HCT116 (cell line): ENCODE measurements around the gene CSRP1. TPM values are rescaled to one million over a fixed set of nuclear protein-coding genes. Genes with fewer than 3 reads are reported as not detected.

Source experiments
- ATAC-seq: fragments of 200-7000 bp; cut with Tn5 transposase; 2 replicates; pipeline ENCODE4 v1.9.1; 2020; ENCODE audit warnings: mild to moderate bottlenecking, moderate library complexity
- BruUV-seq: library from RNA; stranded (reverse); fragments of 400-500 nt; replicated peaks from 2 replicates; lab custom pipeline; 2021; lab: Mats Ljungman, UMichigan
- CTCF ChIA-PET: fragments of 300-600 bp; sonication (Branson Sonifier 250); formaldehyde crosslinking; loops from one replicate; lab custom pipeline; 2021; ENCODE audit warnings: antibody characterized with exemption; lab: Charles Lee
- POLR2A ChIA-PET: fragments of 300-600, 350-600 bp; sonication (Branson Sonifier 250); formaldehyde crosslinking; loops from one replicate; lab custom pipeline; 2021; ENCODE audit warnings: antibody characterized with exemption; lab: Charles Lee
- RAD21 ChIA-PET, 2 experiments: fragments of 300-600 bp; sonication (Branson Sonifier 250); formaldehyde crosslinking; loops; one replicate each; lab custom pipeline; 2023; ENCODE audit warnings: low total read pairs in 2 of 2; ENCODE audit not compliant: uncharacterized antibody in 2 of 2, unreplicated experiment in 2 of 2, low non-redundant PET in 1 of 2; lab: Charles Lee
- DNase-seq: peaks from one replicate; pipeline ENCODE4 v3.0.0-alpha.2; 2010; ENCODE audit warnings: low read depth, low spot score
- H2AFZ ChIP-seq: fragments of 200-600 bp; shearing (Covaris generic), sonication (generic); 2 replicates; pipeline ENCODE4 v1.6.1; 2017; ENCODE audit warnings: low read depth, mixed run types, mixed read lengths, antibody characterized with exemption, low read length; ENCODE audit not compliant: poor library complexity, severe bottlenecking
- H3K27ac ChIP-seq: 2 replicates; pipeline ENCODE4 v1.5.1; 2012; ENCODE audit warnings: low read depth, low read length
- H3K27me3 ChIP-seq: fragments of 200-600 bp; sonication (generic); 2 replicates; pipeline ENCODE4 v1.6.1; 2016; ENCODE audit warnings: mixed run types, low read length, mixed read lengths; ENCODE audit not compliant: insufficient read depth
- H3K36me3 ChIP-seq, 2 experiments: fragments of 200-500 bp in 1 of 2; fragments of 200-600 bp in 1 of 2; sonication (Bioruptor generic) in 1 of 2; sonication (generic) in 1 of 2; 2 replicates each; pipeline versions ENCODE4 v1.5.1 to v1.6.1; 2014 to 2016; ENCODE audit warnings: low read length in 2 of 2, inconsistent platforms in 1 of 2, mixed read lengths in 1 of 2, mixed run types in 1 of 2; ENCODE audit not compliant: insufficient read depth in 2 of 2, control insufficient read depth in 1 of 2
- H3K4me1 ChIP-seq, 2 experiments: fragments of 200-600 bp in 1 of 2; sonication (generic) in 1 of 2; 2 replicates each; pipeline versions ENCODE4 v1.5.1 to v1.6.1; 2012 to 2017; ENCODE audit warnings: low read length in 2 of 2, inconsistent platforms in 1 of 2, mild to moderate bottlenecking in 1 of 2, mixed read lengths in 1 of 2, mixed run types in 1 of 2, moderate library complexity in 1 of 2; ENCODE audit not compliant: insufficient read depth in 2 of 2, control insufficient read depth in 1 of 2
- H3K4me2 ChIP-seq: fragments of 200-600 bp; sonication (generic); 2 replicates; pipeline ENCODE4 v1.6.1; 2017; ENCODE audit warnings: mixed run types, low read length, mixed read lengths
- H3K4me3 ChIP-seq, 2 experiments: fragments of 200-600 bp in 1 of 2; sonication (generic) in 1 of 2; replicated peaks in 1 of 2; 2 replicates each; pipeline ENCODE4 v1.5.1; 2011 to 2016; ENCODE audit warnings: low read length in 2 of 2, control low read depth in 1 of 2, low read depth in 1 of 2, mild to moderate bottlenecking in 1 of 2, mixed read lengths in 1 of 2, mixed run types in 1 of 2
- H3K79me2 ChIP-seq: fragments of 200-600 bp; sonication (generic); 2 replicates; pipeline ENCODE4 v1.6.1; 2017; ENCODE audit warnings: mild to moderate bottlenecking, mixed run types, low read length, moderate library complexity, mixed read lengths; ENCODE audit not compliant: insufficient read depth
- H3K9ac ChIP-seq: fragments of 200-600 bp; sonication (generic); 2 replicates; pipeline ENCODE4 v1.6.1; 2016; ENCODE audit warnings: low read length, mixed read lengths
- H3K9me2 ChIP-seq: fragments of 200-600 bp; sonication (generic), shearing (Covaris generic); 2 replicates; pipeline ENCODE4 v1.6.1; 2017; ENCODE audit warnings: mixed run types, mild to moderate bottlenecking, moderate library complexity; ENCODE audit not compliant: insufficient read depth
- H3K9me3 ChIP-seq, 2 experiments: fragments of 200-500 bp in 1 of 2; fragments of 200-600 bp in 1 of 2; sonication (Bioruptor generic) in 1 of 2; sonication (generic) in 1 of 2; 2 replicates each; pipeline ENCODE4 v1.6.1; 2014 to 2017; ENCODE audit warnings: low read length in 2 of 2, mixed read lengths in 2 of 2, inconsistent platforms in 1 of 2, low read depth in 1 of 2, mild to moderate bottlenecking in 1 of 2, mixed run types in 1 of 2, moderate library complexity in 1 of 2; ENCODE audit not compliant: control insufficient read depth in 1 of 2, insufficient read depth in 1 of 2
- H4K20me1 ChIP-seq: fragments of 200-600 bp; sonication (generic), shearing (Covaris generic); 2 replicates; pipeline ENCODE4 v1.6.1; 2017; ENCODE audit warnings: mixed run types, mild to moderate bottlenecking, moderate library complexity; ENCODE audit not compliant: insufficient read depth
- EGR1 ChIP-seq: IDR thresholded peaks from 2 replicates; pipeline ENCODE4 v1.6.1; 2012; ENCODE audit warnings: low read depth
- EZH2 ChIP-seq: fragments of 200-600 bp; sonication (generic); IDR thresholded peaks from 2 replicates; pipeline ENCODE4 v1.6.1; 2017; ENCODE audit warnings: antibody characterized with exemption, mixed run types
- EZH2phosphoT487 ChIP-seq: fragments of 200-600 bp; IDR thresholded peaks from 2 replicates; pipeline ENCODE4 v1.6.1; 2018; ENCODE audit warnings: antibody characterized with exemption, borderline replicate concordance
- FOSL1 ChIP-seq: IDR thresholded peaks from 2 replicates; pipeline ENCODE4 v1.6.1; 2012; ENCODE audit warnings: low read depth
- POLR2A ChIP-seq: IDR thresholded peaks from 2 replicates; pipeline ENCODE4 v1.7.0; 2011; ENCODE audit warnings: borderline replicate concordance; ENCODE audit not compliant: insufficient read depth, insufficient read length; ENCODE audit errors: extremely low read depth
- SRF ChIP-seq: IDR thresholded peaks from 2 replicates; pipeline ENCODE4 v1.6.1; 2012; ENCODE audit warnings: low read depth
- TCF7L2 ChIP-seq: IDR thresholded peaks from 2 replicates; pipeline ENCODE4 v1.7.0; 2011; ENCODE audit warnings: borderline replicate concordance, inconsistent platforms; ENCODE audit not compliant: insufficient read depth, insufficient read length; ENCODE audit errors: extremely low read depth
- ZBTB33 ChIP-seq: IDR thresholded peaks from 2 replicates; pipeline ENCODE4 v1.6.1; 2011; ENCODE audit warnings: mild to moderate bottlenecking, low read length, moderate library complexity; ENCODE audit not compliant: insufficient replicate concordance; ENCODE audit errors: extremely low read depth
- ZNF274 ChIP-seq: fragments of 200-500 bp; sonication (Bioruptor generic); IDR thresholded peaks from 2 replicates; pipeline ENCODE4 v1.6.1; 2014; ENCODE audit warnings: mild to moderate bottlenecking, low read depth, low read length, inconsistent platforms
- intact Hi-C: fragments of 100-400 bp; cut with micrococcal nuclease; formaldehyde crosslinking; loops from 2 replicates; pipeline ENCODE4 v1.10.0; 2022
- total RNA-seq: library from RNA; stranded (reverse); gene quantifications from one replicate; pipeline ENCODE4 v1.2.1, GENCODE V29; 2021; ENCODE audit not compliant: unreplicated experiment
- TF ChIP-seq, protein P1 (sequence below), 3 experiments: fragments of 200-600 bp in 1 of 3; sonication (generic) in 1 of 3; IDR thresholded peaks in 2 of 3; conservative IDR thresholded peaks in 1 of 3; 2 replicates each; pipeline ENCODE4 v1.5.1; 2012 to 2017; ENCODE audit warnings: low read depth in 2 of 3, low read length in 2 of 3, antibody characterized with exemption in 1 of 3, borderline replicate concordance in 1 of 3, control low read depth in 1 of 3, mild to moderate bottlenecking in 1 of 3, mixed read lengths in 1 of 3, mixed run types in 1 of 3, moderate library complexity in 1 of 3; ENCODE audit not compliant: insufficient read depth in 1 of 3
- TF ChIP-seq, protein P2 (sequence below): IDR thresholded peaks from 2 replicates; pipeline ENCODE4 v1.6.1; 2012; ENCODE audit warnings: low read depth

The CSRP1 gene
- total RNA-seq, 1 experiment from 2014 or later: 51.7 TPM

DNA sequence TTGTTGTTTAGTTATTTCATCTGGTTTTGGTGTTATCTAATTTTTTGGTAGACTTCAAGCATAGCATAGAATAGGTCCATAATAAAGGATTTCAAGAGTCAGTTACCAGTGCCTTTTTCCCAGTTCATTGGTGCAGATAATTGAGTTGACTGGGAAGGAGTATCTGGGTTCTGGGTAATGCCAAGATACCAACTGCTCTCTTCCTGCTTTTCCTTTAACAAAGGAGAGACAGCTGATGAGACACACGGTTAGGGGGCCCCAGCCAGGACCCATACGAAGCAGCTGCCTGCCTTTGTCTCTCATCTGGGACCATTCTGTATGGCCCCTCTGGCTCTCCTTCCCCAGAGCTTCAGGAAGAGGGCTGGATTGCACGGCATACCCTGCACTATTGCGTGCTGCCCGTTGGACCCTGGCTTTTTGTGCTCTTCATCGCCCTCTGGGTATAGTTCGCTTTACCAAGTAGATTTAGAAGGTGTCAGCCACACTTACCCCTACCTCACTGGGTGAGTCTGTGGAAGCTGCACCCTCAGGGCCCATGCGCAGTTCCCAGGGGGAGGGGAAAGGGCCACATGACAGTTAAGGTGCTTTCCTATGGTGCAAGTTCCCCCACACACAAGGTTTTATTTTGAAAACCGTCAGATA, 39.0 kb upstream of the CSRP1 start:
- DNase-seq: peak; percentile 32
- Histone ChIP-seq H3K4me1 (peaks cover 6 to 12% of the 10 kb centered on the region in 2 experiments; a peak in 3 of 4 replicates), H4K20me1 (no peaks in the 10 kb centered on the region), H2AFZ (peak overlapping the region; percentile 84), H3K4me3 (no peak overlapping the region), H3K9me3 (no peaks in the 10 kb centered on the region), H3K27ac (no peak overlapping the region), H3K36me3 (no peaks in the 10 kb centered on the region), H3K9me2 (no peaks in the 10 kb centered on the region), H3K79me2 (no peaks in the 10 kb centered on the region), H3K9ac (no peak overlapping the region), H3K27me3 (no peaks in the 10 kb centered on the region), H3K4me2 (peak overlapping the region; percentile 49)
- intact Hi-C loops: no loop called here
- ChIA-PET CTCF (interaction anchor here (1.2 to 1.6 kb wide), 2 partner anchors 16 to 64 kb away, joined by 4 to 5 read pairs; no protein-coding TSS in a partner anchor), POLR2A (interaction anchor here (0.7 kb wide), 1 partner anchor 162 kb away, joined by 3 read pairs; no protein-coding TSS in a partner anchor), RAD21 (interaction anchor here (1.0 kb wide), 2 partner anchors 10 to 15 kb away, joined by 3 read pairs; no protein-coding TSS in a partner anchor)
- BruUV-seq: no TSS peak
- ATAC-seq: peak; percentile 99
- TF ChIP-seq EZH2 (no peak), FOSL1 (no peak), POLR2A (no peak)
- TF ChIP-seq, protein P1, sequence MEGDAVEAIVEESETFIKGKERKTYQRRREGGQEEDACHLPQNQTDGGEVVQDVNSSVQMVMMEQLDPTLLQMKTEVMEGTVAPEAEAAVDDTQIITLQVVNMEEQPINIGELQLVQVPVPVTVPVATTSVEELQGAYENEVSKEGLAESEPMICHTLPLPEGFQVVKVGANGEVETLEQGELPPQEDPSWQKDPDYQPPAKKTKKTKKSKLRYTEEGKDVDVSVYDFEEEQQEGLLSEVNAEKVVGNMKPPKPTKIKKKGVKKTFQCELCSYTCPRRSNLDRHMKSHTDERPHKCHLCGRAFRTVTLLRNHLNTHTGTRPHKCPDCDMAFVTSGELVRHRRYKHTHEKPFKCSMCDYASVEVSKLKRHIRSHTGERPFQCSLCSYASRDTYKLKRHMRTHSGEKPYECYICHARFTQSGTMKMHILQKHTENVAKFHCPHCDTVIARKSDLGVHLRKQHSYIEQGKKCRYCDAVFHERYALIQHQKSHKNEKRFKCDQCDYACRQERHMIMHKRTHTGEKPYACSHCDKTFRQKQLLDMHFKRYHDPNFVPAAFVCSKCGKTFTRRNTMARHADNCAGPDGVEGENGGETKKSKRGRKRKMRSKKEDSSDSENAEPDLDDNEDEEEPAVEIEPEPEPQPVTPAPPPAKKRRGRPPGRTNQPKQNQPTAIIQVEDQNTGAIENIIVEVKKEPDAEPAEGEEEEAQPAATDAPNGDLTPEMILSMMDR (IDR thresholded peaks at IDR 0.05 in 2 of 3, conservative IDR thresholded peaks at IDR 0.05 in 1 of 3; ENCODE audit: borderline replicate concordance in 1 of 3, insufficient read depth in 1 of 3, low read depth in 2 of 3, low read length in 2 of 3): peak in 2 of 3 experiments; percentile 27 to 38; a peak in 3 of 6 replicates

DNA sequence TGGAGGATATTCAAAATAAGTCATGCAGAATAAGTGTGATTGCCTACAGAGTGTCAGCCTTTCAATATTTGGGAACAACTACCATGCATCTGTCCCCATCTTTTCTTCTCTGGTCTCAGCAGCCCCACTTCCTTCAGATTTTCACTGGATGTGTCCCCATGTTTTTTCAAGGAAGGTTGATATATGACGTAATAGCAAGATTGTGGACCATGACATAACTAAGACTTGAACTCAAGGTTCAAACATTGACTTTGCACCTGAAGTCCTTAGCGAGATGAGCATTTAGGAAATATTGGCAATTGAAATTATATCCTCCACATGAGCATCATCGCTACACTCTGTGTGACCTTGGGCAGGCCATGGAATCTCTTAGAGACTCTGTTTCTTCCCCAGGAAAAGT, 37.8 kb upstream of the CSRP1 start:
- Histone ChIP-seq H3K36me3 (no peaks in the 10 kb centered on the region), H3K9me2 (no peaks in the 10 kb centered on the region), H3K9me3 (no peaks in the 10 kb centered on the region), H4K20me1 (no peaks in the 10 kb centered on the region), H3K79me2 (no peaks in the 10 kb centered on the region), H3K27me3 (no peaks in the 10 kb centered on the region), H3K9ac (no peak overlapping the region), H3K4me1 (peaks cover 6 to 12% of the 10 kb centered on the region in 2 experiments; a peak in 3 of 4 replicates), H2AFZ (no peak overlapping the region), H3K27ac (no peak overlapping the region), H3K4me2 (no peak overlapping the region), H3K4me3 (no peak overlapping the region)
- RAD21 ChIA-PET: no interaction called here
- CTCF ChIA-PET: interaction anchor here (1.1 kb wide), 1 partner anchor 14 kb away, joined by 5 read pairs; no protein-coding TSS in a partner anchor
- POLR2A ChIA-PET: no interaction called here
- ATAC-seq (no peak), DNase-seq (no peak)
- no TSS peak for BruUV-seq
- intact Hi-C loops: no loop called here
- no peak for TF ChIP-seq EGR1
- TF ChIP-seq, protein P2, sequence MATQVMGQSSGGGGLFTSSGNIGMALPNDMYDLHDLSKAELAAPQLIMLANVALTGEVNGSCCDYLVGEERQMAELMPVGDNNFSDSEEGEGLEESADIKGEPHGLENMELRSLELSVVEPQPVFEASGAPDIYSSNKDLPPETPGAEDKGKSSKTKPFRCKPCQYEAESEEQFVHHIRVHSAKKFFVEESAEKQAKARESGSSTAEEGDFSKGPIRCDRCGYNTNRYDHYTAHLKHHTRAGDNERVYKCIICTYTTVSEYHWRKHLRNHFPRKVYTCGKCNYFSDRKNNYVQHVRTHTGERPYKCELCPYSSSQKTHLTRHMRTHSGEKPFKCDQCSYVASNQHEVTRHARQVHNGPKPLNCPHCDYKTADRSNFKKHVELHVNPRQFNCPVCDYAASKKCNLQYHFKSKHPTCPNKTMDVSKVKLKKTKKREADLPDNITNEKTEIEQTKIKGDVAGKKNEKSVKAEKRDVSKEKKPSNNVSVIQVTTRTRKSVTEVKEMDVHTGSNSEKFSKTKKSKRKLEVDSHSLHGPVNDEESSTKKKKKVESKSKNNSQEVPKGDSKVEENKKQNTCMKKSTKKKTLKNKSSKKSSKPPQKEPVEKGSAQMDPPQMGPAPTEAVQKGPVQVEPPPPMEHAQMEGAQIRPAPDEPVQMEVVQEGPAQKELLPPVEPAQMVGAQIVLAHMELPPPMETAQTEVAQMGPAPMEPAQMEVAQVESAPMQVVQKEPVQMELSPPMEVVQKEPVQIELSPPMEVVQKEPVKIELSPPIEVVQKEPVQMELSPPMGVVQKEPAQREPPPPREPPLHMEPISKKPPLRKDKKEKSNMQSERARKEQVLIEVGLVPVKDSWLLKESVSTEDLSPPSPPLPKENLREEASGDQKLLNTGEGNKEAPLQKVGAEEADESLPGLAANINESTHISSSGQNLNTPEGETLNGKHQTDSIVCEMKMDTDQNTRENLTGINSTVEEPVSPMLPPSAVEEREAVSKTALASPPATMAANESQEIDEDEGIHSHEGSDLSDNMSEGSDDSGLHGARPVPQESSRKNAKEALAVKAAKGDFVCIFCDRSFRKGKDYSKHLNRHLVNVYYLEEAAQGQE: no peak
- TF ChIP-seq EZH2phosphoT487: no peak
- no peak for TF ChIP-seq ZNF274
- no peak for TF ChIP-seq TCF7L2
- TF ChIP-seq ZBTB33: no peak
- TF ChIP-seq SRF: no peak
